GM06990 (cell line): ENCODE measurements around the gene SPEF1.

Source experiments
- DNase-seq: peaks from one replicate; pipeline ENCODE4 v3.0.0-alpha.2; 2011; ENCODE audit not compliant: insufficient read length; ENCODE audit errors: extremely low read depth
- H3K27me3 ChIP-seq: replicated peaks from 2 replicates; pipeline ENCODE4 v1.6.0; 2011; ENCODE audit warnings: low read length; ENCODE audit not compliant: control insufficient read depth, insufficient read depth
- H3K36me3 ChIP-seq: 2 replicates; pipeline ENCODE4 v1.5.1; 2011; ENCODE audit warnings: low read length; ENCODE audit not compliant: control insufficient read depth, insufficient read depth
- H3K4me3 ChIP-seq: replicated peaks from 2 replicates; pipeline ENCODE4 v1.5.1; 2011; ENCODE audit warnings: low read depth, mild to moderate bottlenecking, control low read depth, low read length
- TF ChIP-seq, protein P1 (sequence below): IDR thresholded peaks from 2 replicates; pipeline ENCODE4 v1.5.1; 2011; ENCODE audit warnings: low read length, control low read depth, mild to moderate bottlenecking, inconsistent platforms; ENCODE audit not compliant: insufficient read depth, poor library complexity, severe bottlenecking

Gene SPEF1

GRCh38 chr20:3739054-3739925 lies 42.0 kb downstream of the SPEF1 start:
- DNase-seq, result no peak
- peaks cover 1% of the 10 kb centered on the region for H3K27me3 ChIP-seq
- H3K36me3 ChIP-seq, result no peaks in the 10 kb centered on the region
- no peak overlapping the region for H3K4me3 ChIP-seq
- TF ChIP-seq, protein P1, sequence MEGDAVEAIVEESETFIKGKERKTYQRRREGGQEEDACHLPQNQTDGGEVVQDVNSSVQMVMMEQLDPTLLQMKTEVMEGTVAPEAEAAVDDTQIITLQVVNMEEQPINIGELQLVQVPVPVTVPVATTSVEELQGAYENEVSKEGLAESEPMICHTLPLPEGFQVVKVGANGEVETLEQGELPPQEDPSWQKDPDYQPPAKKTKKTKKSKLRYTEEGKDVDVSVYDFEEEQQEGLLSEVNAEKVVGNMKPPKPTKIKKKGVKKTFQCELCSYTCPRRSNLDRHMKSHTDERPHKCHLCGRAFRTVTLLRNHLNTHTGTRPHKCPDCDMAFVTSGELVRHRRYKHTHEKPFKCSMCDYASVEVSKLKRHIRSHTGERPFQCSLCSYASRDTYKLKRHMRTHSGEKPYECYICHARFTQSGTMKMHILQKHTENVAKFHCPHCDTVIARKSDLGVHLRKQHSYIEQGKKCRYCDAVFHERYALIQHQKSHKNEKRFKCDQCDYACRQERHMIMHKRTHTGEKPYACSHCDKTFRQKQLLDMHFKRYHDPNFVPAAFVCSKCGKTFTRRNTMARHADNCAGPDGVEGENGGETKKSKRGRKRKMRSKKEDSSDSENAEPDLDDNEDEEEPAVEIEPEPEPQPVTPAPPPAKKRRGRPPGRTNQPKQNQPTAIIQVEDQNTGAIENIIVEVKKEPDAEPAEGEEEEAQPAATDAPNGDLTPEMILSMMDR, result no peak

DNA sequence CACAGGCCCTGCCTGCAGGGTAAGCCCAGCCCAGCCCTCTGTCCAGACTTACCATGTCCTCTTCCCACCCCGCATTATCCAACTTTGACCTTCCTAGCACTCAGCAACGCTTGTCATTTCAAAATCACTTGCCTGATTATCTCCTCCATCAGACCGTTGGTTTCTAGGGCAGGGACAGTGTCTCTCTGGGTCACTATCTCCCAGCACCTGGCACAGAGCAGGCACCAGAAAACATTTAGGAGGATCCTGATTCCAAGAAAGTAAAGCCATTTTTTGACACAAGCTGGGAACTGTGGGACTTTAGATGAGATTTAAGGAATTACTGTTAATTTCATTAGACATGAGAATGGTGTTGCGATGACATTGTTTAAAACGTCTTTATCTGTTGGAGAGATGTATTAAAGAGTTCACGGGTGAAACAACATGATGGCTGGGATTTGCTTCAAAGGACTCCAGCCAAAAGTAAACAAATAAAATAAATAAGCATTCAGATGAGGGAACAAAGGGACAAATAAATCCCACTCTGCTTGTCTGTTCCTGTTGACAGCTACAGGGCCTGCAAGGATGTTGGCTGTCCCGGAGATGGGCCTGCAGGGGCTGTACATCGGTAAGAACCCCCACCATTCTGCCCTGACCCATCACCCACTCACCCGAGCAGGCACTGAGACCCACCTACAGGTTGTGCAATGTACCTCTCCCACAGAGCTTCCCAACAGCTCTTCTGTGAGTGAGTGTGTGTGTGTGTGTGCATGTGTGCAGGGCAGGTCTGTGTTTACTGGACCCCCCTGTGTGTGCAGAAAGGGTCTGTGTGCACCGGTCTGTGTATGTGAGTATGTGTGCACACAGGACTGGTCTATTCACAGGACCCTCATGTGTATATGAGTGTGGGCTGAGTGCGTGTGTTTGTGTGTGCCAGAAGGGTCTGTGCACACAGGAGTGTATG lies 42.9 kb downstream of the SPEF1 start:
- TF ChIP-seq, protein P1, result no peak
- Histone ChIP-seq H3K4me3 (no peak overlapping the region), H3K27me3 (no peaks in the 10 kb centered on the region; the same call in none of the 2 replicates), H3K36me3 (no peaks in the 10 kb centered on the region)
- no peak for DNase-seq

DNA sequence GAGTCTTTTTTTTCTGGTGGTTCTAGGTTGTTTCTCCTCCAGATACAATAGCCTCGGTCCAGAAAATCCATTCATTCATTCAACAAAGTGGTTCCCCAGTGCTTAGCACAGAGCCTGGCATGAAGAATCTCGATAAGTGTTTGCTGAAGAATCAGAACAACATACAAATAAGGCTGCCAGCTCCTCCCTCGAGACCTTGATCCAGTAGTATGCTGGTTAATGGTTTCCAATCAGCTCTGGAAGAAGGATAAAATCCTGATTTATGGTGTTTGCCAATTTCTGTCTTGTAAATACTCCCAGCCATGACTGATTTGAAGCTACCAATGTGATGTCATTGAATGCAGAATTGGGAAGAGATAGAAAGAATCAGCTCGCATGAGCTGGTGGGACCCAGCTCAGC lies 45.5 kb downstream of the SPEF1 start:
- Histone ChIP-seq H3K36me3 (no peaks in the 10 kb centered on the region), H3K4me3 (no peak overlapping the region), H3K27me3 (peaks cover 1% of the 10 kb centered on the region)
- TF ChIP-seq, protein P1, result no peak
- no peak for DNase-seq

DNA sequence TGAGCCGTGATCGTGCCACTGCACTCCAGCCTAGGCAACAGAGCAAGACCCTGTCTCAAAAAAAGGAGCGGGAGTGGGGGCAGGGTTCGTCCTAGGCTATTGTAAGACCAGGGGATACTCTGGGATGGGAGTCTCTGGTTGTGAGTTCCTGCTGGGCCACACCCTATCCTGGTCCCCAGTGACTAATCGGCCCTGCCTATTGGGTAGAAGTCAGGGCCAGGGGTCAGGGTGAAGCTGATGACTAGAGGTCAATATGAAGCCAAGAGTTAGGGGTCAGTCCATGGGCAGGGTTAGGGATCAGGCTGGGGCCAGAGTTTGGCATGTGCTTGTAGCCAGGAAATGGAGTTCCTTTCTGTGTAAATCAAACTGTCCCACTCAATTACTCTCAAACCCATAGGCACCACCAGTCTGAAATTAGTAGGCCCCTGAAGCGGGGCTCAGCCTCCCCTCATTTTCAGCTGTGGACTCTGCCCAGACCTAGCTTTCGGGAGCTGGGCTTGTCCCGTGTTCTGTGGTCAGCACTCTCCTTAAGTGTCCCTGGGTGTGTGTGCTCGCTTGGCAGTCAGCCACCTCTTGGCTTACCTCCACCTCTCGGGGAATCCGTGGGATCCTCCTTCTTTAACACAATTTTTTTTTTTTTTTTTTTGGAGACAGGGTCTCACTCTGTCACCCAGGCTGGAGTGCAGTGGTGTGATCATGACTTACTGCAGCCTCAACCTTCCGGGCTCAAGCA lies 47.0 kb downstream of the SPEF1 start:
- no peak for DNase-seq
- Histone ChIP-seq H3K27me3 (peaks cover 1% of the 10 kb centered on the region), H3K4me3 (no peak overlapping the region), H3K36me3 (no peaks in the 10 kb centered on the region)
- TF ChIP-seq, protein P1, result no peak

DNA sequence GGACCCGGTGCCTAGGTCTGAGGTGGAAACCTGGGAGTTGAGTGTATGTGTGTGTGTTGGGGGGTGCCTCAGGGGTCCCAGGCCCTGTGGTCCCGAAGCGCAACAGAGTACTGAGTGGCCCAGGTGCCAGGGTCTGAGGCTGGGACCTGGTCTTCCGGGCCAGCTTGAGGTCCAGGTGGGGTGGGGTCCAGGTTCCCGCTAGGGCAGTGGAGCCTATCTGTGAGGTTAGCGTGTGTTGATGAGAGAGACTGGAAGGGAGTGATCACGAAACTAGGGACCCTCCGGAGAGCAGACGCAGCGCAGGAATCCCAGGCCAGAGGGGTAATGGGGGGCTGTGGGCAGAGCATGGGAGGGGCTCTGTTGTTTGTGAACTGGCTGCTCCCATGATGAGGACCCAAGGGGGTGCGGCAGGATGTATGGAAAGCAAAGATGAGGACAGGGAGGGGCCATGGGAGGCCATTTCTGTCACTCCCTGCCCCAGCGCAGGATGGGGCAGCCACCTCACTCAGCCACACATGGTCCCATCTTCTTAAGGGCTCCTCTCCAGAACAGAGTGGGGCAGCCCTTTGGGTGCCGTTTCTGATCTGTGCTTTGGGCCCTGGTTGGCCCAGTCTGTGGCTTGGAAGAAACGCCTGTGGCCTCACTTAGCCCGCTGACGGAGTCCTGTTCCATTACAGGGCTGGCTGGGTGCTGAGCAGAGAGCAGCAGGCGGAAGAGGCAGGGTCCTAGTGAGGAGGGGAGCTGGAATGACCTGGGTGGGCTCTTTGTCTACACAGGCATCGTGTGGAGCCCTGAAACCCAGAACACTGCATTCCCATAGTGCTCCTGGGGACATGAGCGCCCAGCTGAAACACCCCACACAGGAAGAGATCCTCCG lies 47.9 kb downstream of the SPEF1 start:
- Histone ChIP-seq H3K27me3 (peaks cover 3% of the 10 kb centered on the region), H3K36me3 (no peaks in the 10 kb centered on the region), H3K4me3 (no peak overlapping the region)
- TF ChIP-seq, protein P1, result no peak
- no peak for DNase-seq
